HG03196 (cell line): ENCODE results near the gene UBE2K.
"Not testable (repeated sequence)": the region's sequence is repeated elsewhere in the genome, so short reads cannot be mapped to it uniquely, and the experiment has no call there.

Experiments used
- ATAC-seq: cut with Tn5 transposase; IDR thresholded peaks from one replicate; pipeline ENCODE4 v1.9.1; 2021; ENCODE audit not compliant: unreplicated experiment

Gene UBE2K

DNA sequence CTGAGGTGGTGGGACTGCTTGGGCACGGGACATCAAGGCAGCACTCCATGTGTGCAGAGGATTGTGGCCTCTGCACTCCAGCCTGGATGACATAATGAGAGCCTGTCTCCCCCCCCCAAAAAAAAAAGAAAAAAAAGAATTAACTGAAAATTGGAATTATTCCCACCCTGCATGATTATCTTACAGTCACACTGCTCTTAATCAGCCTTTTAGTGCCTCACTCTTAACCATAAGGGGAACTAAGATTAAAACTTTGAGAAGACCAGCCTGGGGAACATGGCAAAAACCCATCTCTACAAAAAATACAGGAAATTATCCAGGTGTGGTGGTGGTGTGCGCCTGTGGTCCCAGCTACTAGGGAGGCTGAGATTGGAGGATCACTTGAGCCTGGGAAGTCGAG is 94.6 kb downstream of the UBE2K start:
- no peak for ATAC-seq

DNA sequence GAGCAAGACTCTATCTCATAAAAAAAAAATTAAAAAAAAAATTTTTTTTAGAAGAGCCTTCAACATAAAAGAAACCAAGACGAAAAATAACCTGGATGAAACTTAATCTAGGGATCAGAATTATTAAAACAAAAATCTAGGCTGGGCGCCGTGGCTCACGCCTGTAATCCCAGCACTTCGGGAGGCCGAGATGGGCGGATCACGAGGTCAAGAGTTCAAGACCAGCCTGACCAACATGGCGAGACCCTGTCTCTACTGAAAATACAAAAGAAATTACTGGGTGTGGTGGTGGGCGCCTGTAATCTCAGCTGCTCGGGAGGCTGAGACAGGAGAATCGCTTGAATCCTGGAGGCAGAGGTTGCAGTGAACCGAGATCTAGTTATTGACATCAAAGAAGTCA is 95.0 kb downstream of the UBE2K start:
- not testable (repeated sequence) for ATAC-seq

DNA sequence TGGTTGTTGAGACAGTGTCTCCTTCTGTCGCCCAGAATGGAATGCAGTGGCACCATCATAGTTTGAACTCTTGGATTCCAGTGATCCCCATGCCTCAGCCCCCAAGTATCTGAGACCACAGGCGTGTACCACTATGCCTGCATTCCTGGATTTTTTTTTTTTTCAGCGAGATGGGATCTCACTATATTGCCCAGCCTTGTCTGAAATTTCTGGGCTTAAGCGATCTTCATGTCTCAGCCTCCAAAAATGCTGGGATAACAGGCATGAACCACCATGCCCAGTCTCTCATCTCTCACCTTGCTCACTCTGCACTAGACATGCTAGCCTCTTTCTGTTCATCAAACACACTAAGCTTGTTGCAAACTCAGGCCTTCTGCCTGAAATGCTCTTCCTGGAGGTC is 104.1 kb downstream of the UBE2K start:
- no peak for ATAC-seq

DNA sequence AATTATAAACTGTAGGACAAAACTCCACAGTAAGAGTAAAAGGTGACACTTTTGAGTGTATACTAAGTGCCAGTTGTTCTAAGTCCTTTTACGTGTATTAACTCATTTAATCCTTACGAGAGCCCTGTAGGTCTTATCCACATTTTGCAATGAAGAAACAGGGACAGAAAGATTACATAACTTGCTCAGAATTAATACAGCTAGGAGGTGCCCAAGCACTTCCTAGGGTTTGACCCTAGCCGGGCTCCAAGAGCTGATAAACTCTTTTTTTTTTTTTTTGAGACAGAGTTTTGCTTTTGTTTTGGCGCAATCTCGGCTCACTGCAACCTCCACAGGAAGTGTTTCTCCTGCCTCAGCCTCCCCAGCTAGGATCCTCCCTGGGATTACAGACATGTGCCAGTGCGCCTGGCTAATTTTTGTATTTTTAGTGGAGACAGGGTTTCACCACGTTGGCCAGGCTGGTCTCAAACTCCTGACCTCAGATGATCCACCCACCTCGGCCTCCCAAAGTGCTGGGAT is 110.4 kb downstream of the UBE2K start:
- no peak for ATAC-seq

DNA sequence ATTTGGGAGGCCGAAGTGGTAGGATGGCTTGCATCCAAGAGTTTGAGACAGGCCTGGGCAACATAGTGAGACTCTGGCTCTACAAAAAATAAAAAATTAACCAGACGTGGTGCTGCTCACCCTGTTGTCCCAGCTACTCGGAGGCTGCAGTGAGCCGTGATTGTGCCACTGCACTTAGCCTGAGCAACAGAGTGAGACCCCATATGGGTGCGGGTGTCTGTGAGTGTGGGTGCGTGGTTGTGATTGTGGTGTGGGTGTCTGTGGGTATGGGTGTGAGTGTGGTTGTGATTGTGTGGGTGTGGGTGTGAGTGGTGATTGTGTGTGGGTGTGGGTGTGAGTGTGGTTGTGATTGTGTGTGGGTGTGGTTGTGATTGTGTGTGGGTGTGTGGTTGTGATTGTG is 114.6 kb downstream of the UBE2K start:
- ATAC-seq: no peak

DNA sequence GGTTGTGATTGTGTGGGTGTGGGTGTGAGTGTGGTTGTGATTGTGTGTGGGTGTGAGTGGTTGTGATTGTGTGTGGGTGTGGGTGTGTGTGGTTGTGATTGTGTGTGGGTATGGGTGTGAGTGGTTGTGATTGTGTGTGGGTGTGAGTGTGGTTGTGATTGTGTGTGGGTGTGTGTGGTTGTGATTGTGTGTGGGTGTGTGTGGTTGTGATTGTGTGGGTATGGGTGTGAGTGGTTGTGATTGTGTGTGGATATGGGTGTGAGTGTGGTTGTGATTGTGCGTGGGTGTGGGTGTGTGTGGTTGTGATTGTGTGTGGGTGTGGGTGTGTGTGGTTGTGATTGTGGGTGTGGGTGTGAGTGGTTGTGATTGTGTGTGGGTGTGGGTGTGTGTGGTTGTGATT is 115.1 kb downstream of the UBE2K start:
- not testable (repeated sequence) for ATAC-seq

DNA sequence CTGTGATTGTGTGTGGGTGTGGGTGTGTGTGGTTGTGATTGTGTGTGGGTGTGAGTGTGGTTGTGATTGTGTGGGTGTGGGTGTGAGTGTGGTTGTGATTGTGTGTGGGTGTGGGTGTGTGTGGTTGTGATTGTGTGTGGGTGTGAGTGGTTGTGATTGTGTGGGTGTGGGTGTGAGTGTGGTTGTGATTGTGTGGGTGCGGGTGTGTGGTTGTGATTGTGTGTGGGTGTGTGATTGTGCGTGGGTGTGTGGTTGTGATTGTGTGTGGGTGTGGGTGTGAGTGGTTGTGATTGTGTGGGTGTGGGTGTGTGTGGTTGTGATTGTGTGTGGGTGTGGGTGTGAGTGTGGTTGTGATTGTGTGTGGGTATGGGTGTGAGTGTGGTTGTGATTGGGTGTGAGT is 115.8 kb downstream of the UBE2K start:
- not testable (repeated sequence) for ATAC-seq

DNA sequence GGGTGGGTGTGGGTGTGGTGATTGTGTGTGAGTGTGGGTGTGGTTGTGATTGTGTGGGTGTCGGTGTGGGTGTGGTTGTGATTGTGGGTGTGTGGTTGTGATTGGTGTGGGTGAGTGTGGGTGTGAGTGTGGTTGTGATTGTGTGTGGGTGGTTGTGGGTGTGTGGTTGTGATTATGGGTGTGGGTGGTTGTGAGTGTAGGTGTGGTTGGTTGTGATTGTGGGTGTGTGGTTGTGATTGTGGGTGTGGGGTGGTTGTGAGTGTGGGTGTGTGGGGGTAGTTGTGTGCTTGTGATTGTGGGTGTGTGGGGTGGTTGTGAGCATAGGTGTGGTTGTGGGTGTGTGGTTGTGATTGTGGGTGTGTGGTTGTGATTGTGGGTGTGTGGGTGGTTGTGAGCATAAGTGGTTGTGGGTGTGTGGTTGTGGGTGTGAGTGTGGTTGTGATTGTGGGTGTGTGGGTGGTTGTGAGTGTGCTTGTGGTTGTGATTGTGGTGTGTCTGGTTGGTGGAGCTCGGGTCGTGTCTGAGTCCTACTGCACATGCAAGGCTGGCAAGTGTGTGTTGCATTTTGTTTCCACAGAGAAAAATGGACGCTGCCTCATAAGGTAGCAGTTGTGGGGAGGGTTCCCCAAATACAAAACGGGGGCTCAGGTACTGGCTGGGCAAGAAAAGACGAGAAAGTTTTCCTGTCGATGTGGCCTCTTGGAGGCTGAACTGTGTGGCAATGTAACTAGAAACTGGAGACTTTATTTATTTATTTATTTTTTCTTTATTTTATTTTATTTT is 116.7 kb downstream of the UBE2K start:
- no peak for ATAC-seq

DNA sequence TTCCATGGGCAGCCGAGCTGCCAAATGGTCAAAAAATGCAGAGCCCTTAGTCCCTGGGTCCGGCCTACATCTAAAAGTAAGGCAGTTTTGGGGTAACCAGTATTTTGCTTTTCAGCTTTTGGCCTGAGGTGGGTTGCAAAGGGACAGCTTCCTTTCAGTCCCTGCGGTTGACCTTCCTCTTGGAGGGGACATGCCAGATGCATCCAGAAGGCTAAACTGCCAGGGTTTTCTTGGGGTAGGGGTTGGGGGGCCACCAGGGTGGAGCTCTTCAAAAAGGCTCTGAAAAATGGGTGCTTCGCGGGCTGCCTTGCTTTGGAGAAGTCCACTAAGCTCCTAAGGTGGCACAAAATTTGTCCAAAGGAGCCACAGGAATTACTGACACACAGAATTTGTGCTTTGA is 120.7 kb downstream of the UBE2K start:
- ATAC-seq: no peak

DNA sequence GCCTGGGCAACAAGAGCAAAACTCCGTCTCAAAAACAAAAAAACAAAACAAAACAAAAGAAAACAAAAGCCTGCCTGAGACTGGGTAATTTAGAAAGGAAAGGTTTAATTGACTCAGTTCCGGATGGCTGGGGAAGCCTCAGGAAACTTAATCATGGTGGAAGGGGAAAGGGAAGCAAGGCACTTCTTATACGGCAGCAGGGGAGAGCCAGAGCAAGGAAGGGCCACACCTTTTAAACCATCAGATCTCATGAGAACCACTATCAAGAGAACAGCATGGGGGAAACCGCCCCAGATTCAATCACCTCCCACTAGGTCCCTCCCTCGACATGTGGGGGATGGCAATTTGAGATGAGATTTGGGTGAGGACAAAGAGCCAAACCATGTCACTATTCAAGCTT is 122.2 kb downstream of the UBE2K start:
- ATAC-seq: no peak

DNA sequence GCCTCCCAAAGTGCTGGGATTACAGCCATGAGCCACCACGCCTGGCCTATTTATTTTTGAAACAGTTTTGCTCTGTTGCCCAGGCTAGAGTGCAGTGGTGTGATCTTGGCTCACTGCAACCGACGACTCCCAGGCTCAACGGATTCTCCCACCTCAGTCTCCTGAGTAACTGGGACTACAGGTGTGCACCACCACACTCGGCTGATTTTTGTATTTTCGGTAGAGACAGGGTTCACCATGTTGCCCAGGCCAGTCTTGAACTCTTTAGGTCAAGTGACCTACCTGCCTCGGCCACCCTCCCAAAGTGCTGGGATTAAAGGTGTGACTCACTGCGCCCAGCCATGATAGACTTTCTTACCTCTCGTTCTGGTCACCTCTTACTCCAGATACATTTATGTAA is 124.0 kb downstream of the UBE2K start:
- no peak for ATAC-seq

DNA sequence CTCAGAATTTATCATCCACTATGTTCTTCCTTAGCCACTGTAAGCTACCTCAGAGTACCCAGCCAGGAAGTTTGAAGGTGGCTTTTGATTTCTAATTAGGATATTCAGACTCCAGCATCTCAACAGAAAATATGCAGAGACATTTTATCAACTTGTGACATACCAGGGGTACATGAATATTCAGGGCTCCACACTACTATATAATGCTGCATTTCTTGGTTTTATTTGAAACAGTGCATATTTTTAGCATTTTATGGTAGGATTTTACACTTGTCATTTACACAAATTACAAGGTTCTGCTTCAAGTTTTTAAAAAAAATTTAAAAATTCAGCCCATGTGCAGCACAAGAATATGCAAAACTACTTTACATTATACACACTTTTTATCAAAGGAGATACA is 124.7 kb downstream of the UBE2K start:
- no peak for ATAC-seq

DNA sequence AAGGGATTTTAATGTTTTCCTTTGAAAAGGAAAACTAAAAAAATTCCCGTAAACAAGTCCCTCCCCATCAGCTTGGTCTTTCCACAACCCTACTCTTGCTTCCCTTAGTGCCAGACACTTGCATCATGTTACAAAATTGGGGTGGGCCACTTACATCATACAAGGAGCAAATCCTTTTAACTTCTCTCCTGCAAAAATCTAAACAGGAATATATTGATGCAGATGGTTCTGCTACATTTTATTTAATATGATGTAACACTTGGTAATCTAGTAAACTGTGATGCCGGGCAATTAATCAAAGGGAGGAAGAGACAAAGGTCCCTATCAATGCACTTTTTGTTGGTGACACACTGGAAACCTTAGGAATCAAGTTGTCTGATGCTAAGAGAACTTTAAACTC is 125.3 kb downstream of the UBE2K start:
- no peak for ATAC-seq

DNA sequence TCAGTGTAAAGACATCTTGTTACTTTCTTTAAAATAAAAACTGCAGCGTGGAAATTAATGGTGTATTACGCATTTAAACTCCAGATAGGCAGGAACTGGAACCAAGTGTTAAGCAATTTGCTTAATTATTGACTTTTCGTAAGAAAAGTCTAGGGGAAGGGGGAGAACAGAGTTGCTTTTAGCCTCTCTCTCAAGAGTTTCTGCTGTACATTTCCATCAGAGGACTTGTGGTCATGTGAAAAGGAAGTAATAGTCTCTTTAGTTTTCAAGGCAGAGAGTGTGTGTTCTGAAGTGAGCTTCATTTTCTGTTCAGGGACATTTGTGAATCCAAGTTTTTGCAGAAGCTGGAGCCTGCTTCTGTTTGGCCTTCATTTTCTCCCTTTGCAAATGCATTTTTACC is 127.2 kb downstream of the UBE2K start:
- no peak for ATAC-seq

DNA sequence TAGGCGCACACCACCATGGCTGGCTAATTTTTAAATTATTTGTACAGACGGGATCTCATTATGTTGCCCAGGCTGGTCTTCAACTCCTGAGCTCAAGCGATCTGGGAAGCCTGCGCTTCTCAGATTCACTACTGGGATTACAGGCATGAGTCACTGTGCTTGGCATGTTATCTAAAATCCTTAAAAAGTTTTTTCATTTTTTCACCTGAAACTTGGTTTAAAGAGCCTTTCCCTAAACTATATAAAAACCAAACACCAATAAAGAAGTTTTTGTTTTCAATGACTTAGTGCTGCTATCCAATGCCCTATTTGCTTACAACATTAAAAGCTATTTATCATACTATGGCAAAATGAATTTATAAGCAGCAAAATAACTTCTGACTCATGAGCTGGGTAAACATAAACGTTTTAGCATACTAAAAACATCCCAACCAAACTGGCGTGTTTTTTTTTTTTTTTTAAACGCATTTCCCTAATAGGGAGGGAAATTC is 127.8 kb downstream of the UBE2K start:
- no peak for ATAC-seq
